Vagina (tissue), 2 donors: ENCODE measurements around the gene DLL1.

Source experiments
- CTCF ChIP-seq, 3 experiments: fragments of 450-650 bp in 2 of 3; fragments of 200-600 bp in 1 of 3; sonication (generic) in 1 of 3; IDR thresholded peaks; one replicate each; pipeline ENCODE4 v1.5.1; 2017 to 2019; ENCODE audit warnings: antibody characterized with exemption in 3 of 3, mild to moderate bottlenecking in 2 of 3, moderate library complexity in 2 of 3
- POLR2A ChIP-seq, 2 donors: fragments of 450-650 bp; IDR thresholded peaks; one replicate each; pipeline ENCODE4 v1.6.1; 2017; ENCODE audit warnings: antibody characterized with exemption in 2 of 2, mild to moderate bottlenecking in 2 of 2, moderate library complexity in 2 of 2

- TF ChIP-seq CTCF (IDR thresholded peaks at IDR 0.05) (no peak), POLR2A (IDR thresholded peaks at IDR 0.05) (no peak)
These were observed 23.2 kb downstream of the DLL1 start for GRCh38 chr6:170267688-170268087.
